ENCODE measurements around the gene GRIK5. TPM values are rescaled to one million over a fixed set of nuclear protein-coding genes. Genes with fewer than 3 reads are reported as not detected.
A peak's percentile ranks its signal among the peaks of the same experiment; 100 is the strongest.

The GRIK5 gene
- total RNA-seq, 3 donors from 2014 or later: 0.49 to 1.1 (median 0.61) TPM

DNA sequence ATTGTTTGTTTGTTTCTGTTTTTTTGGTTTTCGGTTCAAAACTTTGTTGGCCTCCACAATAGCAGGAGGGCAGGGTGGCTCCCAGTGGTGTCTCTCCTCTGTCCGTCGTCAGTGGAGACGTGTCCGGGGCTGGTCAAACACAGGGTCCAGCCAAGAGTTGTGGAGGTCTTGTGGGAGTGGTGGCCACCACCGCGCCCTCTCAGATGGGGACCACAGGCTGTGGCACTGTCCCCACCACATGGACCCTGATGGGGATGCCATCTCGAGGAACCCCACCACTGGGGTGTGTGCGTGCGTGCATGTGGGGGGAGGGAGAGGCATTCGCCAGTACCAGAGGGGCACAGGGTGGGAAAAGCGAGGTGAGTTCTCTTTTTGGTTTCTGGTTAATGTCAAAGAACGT, 19.8 kb upstream of the GRIK5 start:
- H3K4me1 Mint-ChIP-seq (ENCODE audit: low read depth): peaks cover 28% of the 10 kb centered on the region
- DNase-seq (no peak), ATAC-seq (no peak)
- peaks cover 25% of the 10 kb centered on the region for H3K36me3 Mint-ChIP-seq (ENCODE audit: insufficient read depth)
- no peak overlapping the region for H3K4me3 Mint-ChIP-seq
- no peaks in the 10 kb centered on the region for H3K9me3 Mint-ChIP-seq
- no peaks in the 10 kb centered on the region for H3K27me3 Mint-ChIP-seq (ENCODE audit: low read depth)

DNA sequence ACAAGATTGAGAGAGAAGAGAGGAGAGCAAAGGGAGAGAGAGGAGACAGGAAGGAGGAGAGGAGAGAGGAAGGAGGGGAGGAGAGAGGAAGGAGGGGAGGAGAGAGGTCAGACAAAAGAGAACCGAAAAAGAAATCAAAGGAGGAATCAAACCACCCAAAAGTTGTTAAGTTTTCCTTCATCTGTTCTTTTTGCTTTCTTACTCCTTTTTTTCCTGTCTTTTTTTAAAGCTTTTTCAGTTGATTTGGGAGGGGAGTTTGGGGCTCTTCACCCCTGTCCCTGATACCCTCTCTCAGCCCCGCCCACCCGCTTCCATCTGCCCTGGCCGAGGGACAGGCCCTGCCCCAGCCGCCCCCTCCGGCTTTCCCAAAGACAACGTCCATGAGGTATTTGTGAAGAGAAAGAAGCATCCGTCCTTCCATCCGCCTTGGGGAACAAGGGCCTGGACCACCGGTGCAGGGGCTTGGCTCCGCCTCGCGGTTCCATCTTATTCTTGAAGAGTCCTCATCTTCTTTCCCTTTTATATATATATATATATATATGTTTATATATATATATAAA, 19.3 kb upstream of the GRIK5 start:
- Mint-ChIP-seq H3K4me1 (ENCODE audit: low read depth) (peaks cover 28% of the 10 kb centered on the region), H3K9me3 (no peaks in the 10 kb centered on the region), H3K36me3 (ENCODE audit: insufficient read depth) (peaks cover 21% of the 10 kb centered on the region), H3K27me3 (ENCODE audit: low read depth) (no peaks in the 10 kb centered on the region), H3K4me3 (no peak overlapping the region)
- no peak for DNase-seq
- no peak for ATAC-seq

- no peaks in the 10 kb centered on the region for H3K27me3 Mint-ChIP-seq (ENCODE audit: low read depth)
- H3K4me1 Mint-ChIP-seq (ENCODE audit: low read depth): peaks cover 28% of the 10 kb centered on the region
- ATAC-seq (no peak), DNase-seq (no peak)
- no peak overlapping the region for H3K4me3 Mint-ChIP-seq
- H3K9me3 Mint-ChIP-seq: no peaks in the 10 kb centered on the region
- H3K36me3 Mint-ChIP-seq (ENCODE audit: insufficient read depth): peaks cover 15% of the 10 kb centered on the region
Observed at GRCh38 chr19:42088471-42089190, 18.6 kb upstream of the GRIK5 start.

DNA sequence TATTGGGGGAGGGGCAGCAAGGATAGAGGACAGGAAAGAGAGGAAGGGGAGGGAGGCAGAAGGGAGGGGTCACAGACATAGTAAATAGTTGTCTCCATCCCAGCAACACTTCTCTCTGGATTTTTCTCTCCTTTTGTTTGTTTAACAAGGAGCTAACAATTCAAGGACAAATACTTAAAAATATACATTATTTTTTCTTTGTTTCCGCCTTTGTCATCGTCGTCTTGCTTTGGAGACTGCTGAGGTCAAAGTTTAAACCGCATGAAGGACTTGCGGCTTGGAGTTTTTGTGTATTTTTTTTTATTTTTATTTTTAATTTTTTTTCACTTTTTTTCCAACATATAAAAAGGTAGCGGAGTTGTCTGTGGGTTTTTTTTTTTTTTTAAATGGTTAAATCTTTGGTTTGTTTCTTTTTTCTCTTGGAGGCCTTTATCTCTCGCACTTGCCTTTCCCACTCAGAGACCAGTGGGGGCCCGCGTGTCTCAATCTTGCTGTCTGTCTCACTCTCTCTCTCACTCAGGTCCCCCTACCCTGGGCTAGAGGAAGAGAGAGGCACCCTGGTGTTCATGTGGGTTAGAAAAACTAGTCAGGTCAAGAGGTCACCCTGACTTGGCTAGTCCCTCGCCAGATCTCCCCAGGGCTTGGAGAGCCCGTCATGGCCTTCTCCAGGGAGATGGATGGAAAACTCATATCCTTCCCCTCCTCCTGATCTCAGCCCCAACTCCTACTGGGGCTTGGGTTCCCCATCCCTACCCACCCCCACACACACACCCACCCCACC, 17.0 kb upstream of the GRIK5 start:
- Mint-ChIP-seq H3K36me3 (ENCODE audit: insufficient read depth) (peaks cover 10% of the 10 kb centered on the region), H3K4me1 (ENCODE audit: low read depth) (peaks cover 26% of the 10 kb centered on the region), H3K9me3 (no peaks in the 10 kb centered on the region), H3K4me3 (no peak overlapping the region), H3K27me3 (ENCODE audit: low read depth) (no peaks in the 10 kb centered on the region)
- no peak for ATAC-seq
- no peak for DNase-seq

DNA sequence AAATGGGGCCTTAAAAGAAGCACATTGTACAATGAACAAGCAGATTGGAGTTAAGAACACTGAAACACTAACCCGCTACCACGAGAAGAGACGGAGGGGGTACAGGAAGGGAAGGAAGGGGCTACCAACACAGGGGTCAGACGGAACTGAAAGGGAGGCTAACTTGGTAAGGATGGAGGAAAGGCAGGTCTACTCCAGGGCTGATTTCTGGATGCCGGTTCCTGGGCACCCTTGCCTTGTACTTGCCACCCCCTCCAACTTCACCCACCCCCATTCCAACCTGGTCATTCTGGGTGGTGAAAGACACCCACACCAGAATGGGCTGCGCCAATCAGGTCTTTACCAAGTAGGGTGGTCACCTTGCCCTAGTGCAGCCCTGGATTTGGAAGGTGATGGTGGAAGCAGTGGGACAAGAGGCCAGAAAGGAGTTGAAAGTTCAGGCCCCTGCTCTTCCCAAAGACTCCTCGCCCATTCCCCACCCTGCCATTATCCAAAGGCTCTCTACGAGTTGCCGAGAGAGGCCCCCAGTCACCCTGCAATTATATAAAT, 16.3 kb upstream of the GRIK5 start:
- Mint-ChIP-seq H3K9me3 (no peaks in the 10 kb centered on the region), H3K27me3 (ENCODE audit: low read depth) (no peaks in the 10 kb centered on the region), H3K36me3 (ENCODE audit: insufficient read depth) (peaks cover 17% of the 10 kb centered on the region), H3K4me3 (no peak overlapping the region), H3K4me1 (ENCODE audit: low read depth) (peaks cover 33% of the 10 kb centered on the region)
- DNase-seq (no peak), ATAC-seq (no peak)

DNA sequence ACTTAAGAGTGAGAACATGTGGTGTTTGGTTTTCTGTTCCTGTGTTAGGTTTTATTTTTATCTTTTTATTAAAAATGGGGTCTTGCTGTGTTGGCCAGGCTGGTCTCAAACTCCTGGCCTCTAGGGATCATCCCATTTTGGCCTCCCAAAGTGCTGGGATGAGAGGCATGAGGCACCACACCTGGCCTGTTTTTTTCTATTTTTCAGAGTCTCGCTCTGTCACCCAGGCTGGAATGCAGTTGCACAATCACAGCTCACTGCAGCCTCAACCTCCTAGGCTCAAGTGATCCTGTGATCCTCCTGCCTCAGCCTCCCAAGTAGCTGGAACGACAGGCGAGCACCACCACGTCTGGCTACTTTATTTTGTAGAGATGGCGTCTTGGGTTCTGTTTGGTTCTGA, 13.5 kb upstream of the GRIK5 start:
- H3K4me1 Mint-ChIP-seq (ENCODE audit: low read depth): peaks cover 13% of the 10 kb centered on the region
- H3K27me3 Mint-ChIP-seq (ENCODE audit: low read depth): no peaks in the 10 kb centered on the region
- no peak for ATAC-seq
- no peaks in the 10 kb centered on the region for H3K9me3 Mint-ChIP-seq
- H3K4me3 Mint-ChIP-seq: no peak overlapping the region
- H3K36me3 Mint-ChIP-seq (ENCODE audit: insufficient read depth): peaks cover 16% of the 10 kb centered on the region
- no peak for DNase-seq

GRCh38 chr19:42081584-42082203, 11.7 kb upstream of the GRIK5 start:
- DNase-seq: no peak
- Mint-ChIP-seq H3K9me3 (no peaks in the 10 kb centered on the region), H3K4me1 (ENCODE audit: low read depth) (peaks cover 27% of the 10 kb centered on the region), H3K27me3 (ENCODE audit: low read depth) (no peaks in the 10 kb centered on the region), H3K36me3 (ENCODE audit: insufficient read depth) (peaks cover 16% of the 10 kb centered on the region), H3K4me3 (no peak overlapping the region)
- peak; percentile 52 to 53 for ATAC-seq

- Mint-ChIP-seq H3K4me3 (no peak overlapping the region), H3K4me1 (ENCODE audit: low read depth) (peaks cover 31% of the 10 kb centered on the region), H3K27me3 (ENCODE audit: low read depth) (no peaks in the 10 kb centered on the region), H3K9me3 (no peaks in the 10 kb centered on the region), H3K36me3 (ENCODE audit: insufficient read depth) (peaks cover 16% of the 10 kb centered on the region)
- no peak for DNase-seq
- no peak for ATAC-seq
Observed at GRCh38 chr19:42080764-42081375, 10.9 kb upstream of the GRIK5 start.

DNA sequence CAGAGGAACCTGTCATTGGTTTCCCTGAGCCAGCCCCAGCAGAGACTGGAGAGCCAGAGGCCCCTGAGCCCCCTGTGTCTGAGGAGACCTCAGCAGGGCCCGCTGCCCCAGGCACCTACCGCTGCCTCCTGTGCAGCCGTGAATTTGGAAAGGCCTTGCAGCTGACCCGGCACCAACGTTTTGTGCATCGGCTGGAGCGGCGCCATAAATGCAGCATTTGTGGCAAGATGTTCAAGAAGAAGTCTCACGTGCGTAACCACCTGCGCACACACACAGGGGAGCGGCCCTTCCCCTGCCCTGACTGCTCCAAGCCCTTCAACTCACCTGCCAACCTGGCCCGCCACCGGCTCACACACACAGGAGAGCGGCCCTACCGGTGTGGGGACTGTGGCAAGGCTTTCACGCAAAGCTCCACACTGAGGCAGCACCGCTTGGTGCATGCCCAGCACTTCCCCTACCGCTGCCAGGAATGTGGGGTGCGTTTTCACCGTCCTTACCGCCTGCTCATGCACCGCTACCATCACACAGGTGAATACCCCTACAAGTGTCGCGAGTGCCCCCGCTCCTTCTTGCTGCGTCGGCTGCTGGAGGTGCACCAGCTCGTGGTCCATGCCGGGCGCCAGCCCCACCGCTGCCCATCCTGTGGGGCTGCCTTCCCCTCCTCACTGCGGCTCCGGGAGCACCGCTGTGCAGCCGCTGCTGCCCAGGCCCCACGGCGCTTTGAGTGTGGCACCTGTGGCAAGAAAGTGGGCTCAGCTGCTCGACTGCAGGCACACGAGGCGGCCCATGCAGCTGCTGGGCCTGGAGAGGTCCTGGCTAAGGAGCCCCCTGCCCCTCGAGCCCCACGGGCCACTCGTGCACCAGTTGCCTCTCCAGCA, 10.1 kb upstream of the GRIK5 start:
- Mint-ChIP-seq H3K36me3 (ENCODE audit: insufficient read depth) (peaks cover 16% of the 10 kb centered on the region), H3K4me1 (ENCODE audit: low read depth) (peaks cover 37% of the 10 kb centered on the region), H3K9me3 (no peaks in the 10 kb centered on the region), H3K27me3 (ENCODE audit: low read depth) (no peaks in the 10 kb centered on the region), H3K4me3 (no peak overlapping the region)
- ATAC-seq: no peak
- DNase-seq: no peak

GRCh38 chr19:42079276-42079669, 9.3 kb upstream of the GRIK5 start:
- H3K27me3 Mint-ChIP-seq (ENCODE audit: low read depth): no peaks in the 10 kb centered on the region
- H3K4me3 Mint-ChIP-seq: no peak overlapping the region
- H3K36me3 Mint-ChIP-seq (ENCODE audit: insufficient read depth): peaks cover 16% of the 10 kb centered on the region
- ATAC-seq: no peak
- H3K9me3 Mint-ChIP-seq: no peaks in the 10 kb centered on the region
- H3K4me1 Mint-ChIP-seq (ENCODE audit: low read depth): peaks cover 43% of the 10 kb centered on the region
- DNase-seq: no peak

DNA sequence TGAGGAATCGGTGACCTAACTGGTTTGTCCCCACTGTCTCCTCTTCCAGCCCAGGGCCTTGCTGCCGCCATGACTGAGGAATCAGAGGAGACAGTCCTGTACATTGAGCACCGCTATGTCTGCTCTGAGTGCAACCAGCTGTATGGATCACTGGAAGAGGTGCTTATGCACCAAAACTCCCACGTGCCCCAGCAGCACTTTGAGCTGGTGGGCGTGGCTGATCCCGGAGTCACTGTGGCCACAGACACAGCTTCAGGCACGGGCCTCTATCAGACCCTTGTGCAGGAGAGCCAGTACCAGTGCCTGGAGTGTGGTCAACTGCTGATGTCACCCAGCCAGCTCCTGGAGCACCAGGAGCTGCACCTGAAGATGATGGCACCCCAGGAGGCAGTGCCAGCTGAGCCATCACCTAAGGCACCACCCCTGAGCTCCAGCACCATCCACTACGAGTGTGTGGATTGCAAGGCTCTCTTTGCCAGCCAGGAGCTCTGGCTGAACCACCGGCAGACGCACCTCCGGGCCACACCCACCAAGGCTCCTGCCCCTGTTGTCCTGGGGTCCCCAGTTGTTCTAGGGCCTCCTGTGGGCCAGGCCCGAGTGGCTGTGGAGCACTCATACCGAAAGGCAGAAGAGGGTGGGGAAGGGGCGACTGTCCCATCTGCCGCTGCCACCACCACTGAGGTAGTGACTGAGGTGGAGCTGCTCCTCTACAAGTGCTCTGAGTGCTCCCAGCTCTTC, 8.7 kb upstream of the GRIK5 start:
- Mint-ChIP-seq H3K4me1 (ENCODE audit: low read depth) (peaks cover 43% of the 10 kb centered on the region), H3K4me3 (peak overlapping the region; percentile 39)
- DNase-seq: no peak

GRCh38 chr19:42078058-42078457, 8.1 kb upstream of the GRIK5 start:
- no peak for DNase-seq
- no peaks in the 10 kb centered on the region for H3K9me3 Mint-ChIP-seq
- peaks cover 43% of the 10 kb centered on the region for H3K4me1 Mint-ChIP-seq (ENCODE audit: low read depth)
- peak overlapping the region; percentile 98 for H3K4me3 Mint-ChIP-seq
- no peaks in the 10 kb centered on the region for H3K27me3 Mint-ChIP-seq (ENCODE audit: low read depth)
- peaks cover 16% of the 10 kb centered on the region for H3K36me3 Mint-ChIP-seq (ENCODE audit: insufficient read depth)
- ATAC-seq: no peak

More for the DNA sequence above, 8.7 kb upstream of the GRIK5 start:
- H3K36me3 Mint-ChIP-seq (ENCODE audit: insufficient read depth): peaks cover 16% of the 10 kb centered on the region
- H3K9me3 Mint-ChIP-seq: no peaks in the 10 kb centered on the region
- no peaks in the 10 kb centered on the region for H3K27me3 Mint-ChIP-seq (ENCODE audit: low read depth)
- ATAC-seq: no peak
